ENCODE data around the gene SLC35A2. TPM values are rescaled to one million over a fixed set of nuclear protein-coding genes. Genes with fewer than 3 reads are reported as not detected.
A peak's percentile ranks its signal among the peaks of the same experiment; 100 is the strongest.
"Not testable (repeated sequence)": the region's sequence is repeated elsewhere in the genome, so short reads cannot be mapped to it uniquely, and the experiment has no call there.

The SLC35A2 gene
- total RNA-seq, 1 donor from 2014 or later, result 27.2 TPM

- Mint-ChIP-seq H3K36me3 (ENCODE audit: low read depth, unreplicated experiment) (peaks cover 7% of the 10 kb centered on the region), H3K27ac (ENCODE audit: unreplicated experiment) (no peak overlapping the region), H3K9me3 (ENCODE audit: unreplicated experiment) (no peaks in the 10 kb centered on the region), H3K4me3 (ENCODE audit: unreplicated experiment) (peak overlapping the region; percentile 51), H3K4me1 (ENCODE audit: unreplicated experiment) (peaks cover 9% of the 10 kb centered on the region), H3K27me3 (ENCODE audit: unreplicated experiment) (peaks cover 5% of the 10 kb centered on the region)
- peak; percentile 72 for DNase-seq (ENCODE audit: low spot score)
- TF ChIP-seq CTCF (IDR thresholded peaks at IDR 0.05; ENCODE audit: unreplicated experiment), result no peak
Observed at GRCh38 chrX:48891402-48892288, 19.8 kb downstream of the SLC35A2 start.

- no peak for TF ChIP-seq CTCF (IDR thresholded peaks at IDR 0.05; ENCODE audit: unreplicated experiment)
- peak overlapping the region; percentile 87 for H3K4me3 Mint-ChIP-seq (ENCODE audit: unreplicated experiment)
- peaks cover 7% of the 10 kb centered on the region for H3K36me3 Mint-ChIP-seq (ENCODE audit: low read depth, unreplicated experiment)
- H3K27ac Mint-ChIP-seq (ENCODE audit: unreplicated experiment), result no peak overlapping the region
- H3K27me3 Mint-ChIP-seq (ENCODE audit: unreplicated experiment), result peaks cover 5% of the 10 kb centered on the region
- H3K4me1 Mint-ChIP-seq (ENCODE audit: unreplicated experiment), result peaks cover 9% of the 10 kb centered on the region
- H3K9me3 Mint-ChIP-seq (ENCODE audit: unreplicated experiment), result no peaks in the 10 kb centered on the region
- DNase-seq (ENCODE audit: low spot score), result peak; percentile 10
Observed at GRCh38 chrX:48890934-48891401, 20.5 kb downstream of the SLC35A2 start.

GRCh38 chrX:48890296-48890925, 21.0 kb downstream of the SLC35A2 start:
- Mint-ChIP-seq H3K36me3 (ENCODE audit: low read depth, unreplicated experiment) (peaks cover 7% of the 10 kb centered on the region), H3K27me3 (ENCODE audit: unreplicated experiment) (peaks cover 5% of the 10 kb centered on the region), H3K9me3 (ENCODE audit: unreplicated experiment) (no peaks in the 10 kb centered on the region), H3K4me3 (ENCODE audit: unreplicated experiment) (peak overlapping the region; percentile 87), H3K27ac (ENCODE audit: unreplicated experiment) (no peak overlapping the region), H3K4me1 (ENCODE audit: unreplicated experiment) (peaks cover 8% of the 10 kb centered on the region)
- DNase-seq (ENCODE audit: low spot score), result no peak
- TF ChIP-seq CTCF (IDR thresholded peaks at IDR 0.05; ENCODE audit: unreplicated experiment), result no peak

- not testable (repeated sequence) for H3K27ac Mint-ChIP-seq (ENCODE audit: unreplicated experiment); H3K4me3 Mint-ChIP-seq (ENCODE audit: unreplicated experiment); H3K4me1 Mint-ChIP-seq (ENCODE audit: unreplicated experiment); H3K36me3 Mint-ChIP-seq (ENCODE audit: low read depth, unreplicated experiment); H3K27me3 Mint-ChIP-seq (ENCODE audit: unreplicated experiment); DNase-seq (ENCODE audit: low spot score); H3K9me3 Mint-ChIP-seq (ENCODE audit: unreplicated experiment)
Observed at GRCh38 chrX:48886586-48886985, 24.9 kb downstream of the SLC35A2 start.

GRCh38 chrX:48883729-48884128, 27.7 kb downstream of the SLC35A2 start:
- H3K36me3 Mint-ChIP-seq (ENCODE audit: low read depth, unreplicated experiment), result no peaks in the 10 kb centered on the region

GRCh38 chrX:48876944-48877343, 34.5 kb downstream of the SLC35A2 start:
- H3K4me1 Mint-ChIP-seq (ENCODE audit: unreplicated experiment); H3K4me3 Mint-ChIP-seq (ENCODE audit: unreplicated experiment); H3K36me3 Mint-ChIP-seq (ENCODE audit: low read depth, unreplicated experiment); H3K27me3 Mint-ChIP-seq (ENCODE audit: unreplicated experiment); DNase-seq (ENCODE audit: low spot score); H3K27ac Mint-ChIP-seq (ENCODE audit: unreplicated experiment); H3K9me3 Mint-ChIP-seq (ENCODE audit: unreplicated experiment): not testable (repeated sequence)

More at GRCh38 chrX:48883729-48884128, 27.7 kb downstream of the SLC35A2 start:
- H3K4me3 Mint-ChIP-seq (ENCODE audit: unreplicated experiment), result no peak overlapping the region
- no peak for DNase-seq (ENCODE audit: low spot score)
- TF ChIP-seq CTCF (IDR thresholded peaks at IDR 0.05; ENCODE audit: unreplicated experiment), result no peak
- no peaks in the 10 kb centered on the region for H3K9me3 Mint-ChIP-seq (ENCODE audit: unreplicated experiment)
- no peak overlapping the region for H3K27ac Mint-ChIP-seq (ENCODE audit: unreplicated experiment)
- H3K27me3 Mint-ChIP-seq (ENCODE audit: unreplicated experiment), result no peaks in the 10 kb centered on the region
- H3K4me1 Mint-ChIP-seq (ENCODE audit: unreplicated experiment), result peaks cover 6% of the 10 kb centered on the region

GRCh38 chrX:48872017-48872416, 39.4 kb downstream of the SLC35A2 start:
- not testable (repeated sequence) for H3K36me3 Mint-ChIP-seq (ENCODE audit: low read depth, unreplicated experiment); H3K4me3 Mint-ChIP-seq (ENCODE audit: unreplicated experiment); H3K9me3 Mint-ChIP-seq (ENCODE audit: unreplicated experiment); H3K27me3 Mint-ChIP-seq (ENCODE audit: unreplicated experiment); H3K27ac Mint-ChIP-seq (ENCODE audit: unreplicated experiment); DNase-seq (ENCODE audit: low spot score); H3K4me1 Mint-ChIP-seq (ENCODE audit: unreplicated experiment)
